ENCODE results near the gene C6orf89.

C6orf89 gene

DNA sequence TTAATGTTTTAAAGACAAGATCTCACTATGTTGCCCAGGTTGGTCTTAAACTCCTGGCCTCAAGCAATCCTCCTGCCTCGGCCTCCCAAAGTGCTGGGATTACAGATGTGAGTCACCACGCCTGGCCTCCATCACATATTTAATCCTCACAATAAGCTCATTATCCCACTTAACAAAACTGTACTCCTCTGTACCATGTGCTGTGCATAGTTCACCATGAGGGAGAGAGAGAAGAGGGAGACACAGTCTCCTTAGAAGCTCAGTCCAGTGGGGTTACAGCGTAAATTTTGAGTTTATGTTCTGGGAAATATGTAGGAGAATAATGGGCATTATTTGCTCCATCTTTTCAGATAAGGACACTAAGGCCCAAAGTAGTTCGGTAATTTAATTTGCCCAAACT is 38.6 kb upstream of the C6orf89 start:
- Histone ChIP-seq H4K8ac (ENCODE audit: low read length) (no peak overlapping the region), H2BK5ac (ENCODE audit: low read depth, low read length, poor library complexity, severe bottlenecking) (no peak overlapping the region), H4K91ac (ENCODE audit: low read length) (no peak overlapping the region), H3K4ac (ENCODE audit: low read depth in 1 of 2, low read length in 2 of 2) (no peak overlapping the region), H3K4me2 (ENCODE audit: low read length, poor library complexity, severe bottlenecking) (no peak overlapping the region), H2BK120ac (ENCODE audit: low read depth, low read length) (no peak overlapping the region), H2AFZ (ENCODE audit: low read depth, low read length) (no peak overlapping the region), H3K4me1 (ENCODE audit: control insufficient read depth, insufficient read depth, low read depth, low read length) (peaks cover 7% of the 10 kb centered on the region), H2AK5ac (ENCODE audit: low read length, severe bottlenecking) (no peak overlapping the region), H2BK12ac (ENCODE audit: low read length in 2 of 2) (no peak overlapping the region), H2BK15ac (ENCODE audit: low read depth, poor library complexity, severe bottlenecking) (no peak overlapping the region), H3K36me3 (ENCODE audit: control insufficient read depth in 1 of 2, insufficient read depth in 2 of 2, low read depth in 1 of 2, low read length in 2 of 2) (no peaks in the 10 kb centered on the region), H3K27ac (ENCODE audit: low read length, poor library complexity, severe bottlenecking) (no peak overlapping the region), H3K23ac (ENCODE audit: low read length in 2 of 2) (no peak overlapping the region), H3K14ac (ENCODE audit: low read length in 2 of 2) (no peak overlapping the region), H3K79me1 (replicated peaks; ENCODE audit: low read length, poor library complexity, severe bottlenecking) (no peaks in the 10 kb centered on the region), H3K27me3 (ENCODE audit: control insufficient read depth in 1 of 2, insufficient read depth in 1 of 2, low read length in 2 of 2) (peaks cover 10 to 45% of the 10 kb centered on the region in 2 experiments), H3K9ac (ENCODE audit: low read length) (no peak overlapping the region), H3K4me3 (ENCODE audit: insufficient read depth in 1 of 2, low read depth in 1 of 2, low read length in 2 of 2) (no peak overlapping the region), H3K18ac (ENCODE audit: low read depth in 1 of 2, low read length in 2 of 2) (no peak overlapping the region), H3K9me3 (ENCODE audit: control insufficient read depth, low read length) (no peaks in the 10 kb centered on the region)
- 91% methylated on average over 3 of the region's 4 CpGs for WGBS
- DNase-seq, result no peak

DNA sequence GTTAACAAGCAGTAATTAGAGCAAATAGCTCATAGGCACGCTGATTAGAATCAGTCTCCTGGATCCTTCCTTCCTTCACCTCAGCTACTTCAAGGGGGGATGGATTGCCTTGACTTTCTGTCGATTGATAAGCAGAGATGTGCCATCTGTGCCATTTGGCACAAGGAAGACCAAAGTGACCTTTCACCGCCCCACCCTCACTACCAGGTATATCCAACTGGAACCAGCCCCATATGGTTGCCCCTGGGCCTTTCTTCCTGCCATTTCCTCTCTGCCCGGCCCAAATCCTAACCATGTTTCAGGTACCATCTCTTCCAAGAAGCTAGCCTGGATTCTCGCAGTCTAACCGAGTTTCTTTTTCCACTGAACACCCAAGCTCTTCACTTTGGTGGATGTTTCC is 37.8 kb upstream of the C6orf89 start:
- Histone ChIP-seq H2BK15ac (ENCODE audit: low read depth, poor library complexity, severe bottlenecking) (no peak overlapping the region), H2AFZ (ENCODE audit: low read depth, low read length) (no peak overlapping the region), H3K27ac (ENCODE audit: low read length, poor library complexity, severe bottlenecking) (no peak overlapping the region), H3K14ac (ENCODE audit: low read length in 2 of 2) (no peak overlapping the region), H3K9me3 (ENCODE audit: control insufficient read depth, low read length) (no peaks in the 10 kb centered on the region), H3K4ac (ENCODE audit: low read depth in 1 of 2, low read length in 2 of 2) (no peak overlapping the region), H3K18ac (ENCODE audit: low read depth in 1 of 2, low read length in 2 of 2) (peak overlapping the region in 1 of 2 experiments; percentile 23), H3K36me3 (ENCODE audit: control insufficient read depth in 1 of 2, insufficient read depth in 2 of 2, low read depth in 1 of 2, low read length in 2 of 2) (no peaks in the 10 kb centered on the region), H3K23ac (ENCODE audit: low read length in 2 of 2) (no peak overlapping the region), H4K8ac (ENCODE audit: low read length) (peak overlapping the region; percentile 10), H4K91ac (ENCODE audit: low read length) (no peak overlapping the region), H3K4me1 (ENCODE audit: control insufficient read depth, insufficient read depth, low read depth, low read length) (peaks cover 10% of the 10 kb centered on the region), H3K4me2 (ENCODE audit: low read length, poor library complexity, severe bottlenecking) (no peak overlapping the region), H3K79me1 (replicated peaks; ENCODE audit: low read length, poor library complexity, severe bottlenecking) (no peaks in the 10 kb centered on the region), H2AK5ac (ENCODE audit: low read length, severe bottlenecking) (peak overlapping the region; percentile 40), H2BK120ac (ENCODE audit: low read depth, low read length) (no peak overlapping the region), H2BK5ac (ENCODE audit: low read depth, low read length, poor library complexity, severe bottlenecking) (no peak overlapping the region), H3K4me3 (ENCODE audit: insufficient read depth in 1 of 2, low read depth in 1 of 2, low read length in 2 of 2) (no peak overlapping the region), H2BK12ac (ENCODE audit: low read length in 2 of 2) (peak overlapping the region in 1 of 2 experiments; percentile 64), H3K27me3 (ENCODE audit: control insufficient read depth in 1 of 2, insufficient read depth in 1 of 2, low read length in 2 of 2) (peaks cover 10 to 40% of the 10 kb centered on the region in 2 experiments), H3K9ac (ENCODE audit: low read length) (no peak overlapping the region)
- 99% methylated on average over 6 of the region's 6 CpGs for WGBS
- no peak for DNase-seq

DNA sequence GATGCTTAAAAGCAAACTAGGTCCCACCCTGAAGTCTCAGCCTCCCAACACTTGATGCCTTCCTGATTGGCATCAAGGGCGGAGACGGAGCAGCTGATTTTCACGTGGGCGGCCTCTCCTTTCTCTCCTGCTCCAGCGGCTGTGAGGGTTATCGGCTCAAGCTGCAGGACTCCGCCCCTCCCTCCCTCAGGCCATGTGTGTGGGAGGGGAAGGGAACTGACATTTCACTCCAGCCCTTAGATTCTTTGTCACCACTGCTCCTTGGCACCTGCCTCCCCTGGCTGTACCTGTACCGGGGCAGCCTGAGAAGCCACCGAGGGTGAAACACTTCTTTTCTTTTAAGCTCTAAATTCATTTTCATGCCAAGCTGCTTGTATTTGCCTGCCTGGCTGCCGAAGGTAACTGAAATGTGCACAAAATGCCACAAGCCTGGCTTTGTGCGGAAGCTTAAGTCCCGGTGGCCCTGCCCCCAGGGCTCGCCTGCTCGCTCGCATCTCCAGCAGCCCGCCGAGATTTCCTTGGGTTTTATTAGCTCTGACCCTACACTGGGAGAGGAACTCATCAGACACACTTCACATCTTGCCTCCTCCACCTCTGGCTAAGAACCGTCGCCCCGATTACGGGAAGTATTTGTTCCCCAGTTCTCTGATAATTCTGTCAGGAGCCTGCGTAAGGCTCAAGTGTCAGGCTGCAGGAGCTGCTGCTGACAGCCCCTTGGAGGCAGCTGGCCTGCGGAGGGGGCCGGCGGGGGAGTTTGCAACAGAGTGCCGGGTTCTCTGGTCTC is 36.9 kb upstream of the C6orf89 start:
- Histone ChIP-seq H2AK5ac (ENCODE audit: low read length, severe bottlenecking) (no peak overlapping the region), H3K9me3 (ENCODE audit: control insufficient read depth, low read length) (no peaks in the 10 kb centered on the region), H3K36me3 (ENCODE audit: control insufficient read depth in 1 of 2, insufficient read depth in 2 of 2, low read depth in 1 of 2, low read length in 2 of 2) (no peaks in the 10 kb centered on the region), H2BK15ac (ENCODE audit: low read depth, poor library complexity, severe bottlenecking) (no peak overlapping the region), H2BK5ac (ENCODE audit: low read depth, low read length, poor library complexity, severe bottlenecking) (no peak overlapping the region), H2BK12ac (ENCODE audit: low read length in 2 of 2) (no peak overlapping the region), H3K4me2 (ENCODE audit: low read length, poor library complexity, severe bottlenecking) (peak overlapping the region; percentile 83), H3K4me1 (ENCODE audit: control insufficient read depth, insufficient read depth, low read depth, low read length) (peaks cover 12% of the 10 kb centered on the region), H3K27me3 (ENCODE audit: control insufficient read depth in 1 of 2, insufficient read depth in 1 of 2, low read length in 2 of 2) (peaks cover 10 to 35% of the 10 kb centered on the region in 2 experiments), H3K18ac (ENCODE audit: low read depth in 1 of 2, low read length in 2 of 2) (peak overlapping the region in 1 of 2 experiments; percentile 40), H4K91ac (ENCODE audit: low read length) (no peak overlapping the region), H3K9ac (ENCODE audit: low read length) (no peak overlapping the region), H3K27ac (ENCODE audit: low read length, poor library complexity, severe bottlenecking) (peak overlapping the region; percentile 13), H3K14ac (ENCODE audit: low read length in 2 of 2) (no peak overlapping the region), H2AFZ (ENCODE audit: low read depth, low read length) (no peak overlapping the region), H3K23ac (ENCODE audit: low read length in 2 of 2) (no peak overlapping the region), H2BK120ac (ENCODE audit: low read depth, low read length) (no peak overlapping the region), H4K8ac (ENCODE audit: low read length) (peak overlapping the region; percentile 64), H3K79me1 (replicated peaks; ENCODE audit: low read length, poor library complexity, severe bottlenecking) (no peaks in the 10 kb centered on the region), H3K4me3 (ENCODE audit: insufficient read depth in 1 of 2, low read depth in 1 of 2, low read length in 2 of 2) (no peak overlapping the region), H3K4ac (ENCODE audit: low read depth in 1 of 2, low read length in 2 of 2) (no peak overlapping the region)
- DNase-seq, result no peak
- WGBS, result 25% methylated on average over 21 of the region's 26 CpGs

DNA sequence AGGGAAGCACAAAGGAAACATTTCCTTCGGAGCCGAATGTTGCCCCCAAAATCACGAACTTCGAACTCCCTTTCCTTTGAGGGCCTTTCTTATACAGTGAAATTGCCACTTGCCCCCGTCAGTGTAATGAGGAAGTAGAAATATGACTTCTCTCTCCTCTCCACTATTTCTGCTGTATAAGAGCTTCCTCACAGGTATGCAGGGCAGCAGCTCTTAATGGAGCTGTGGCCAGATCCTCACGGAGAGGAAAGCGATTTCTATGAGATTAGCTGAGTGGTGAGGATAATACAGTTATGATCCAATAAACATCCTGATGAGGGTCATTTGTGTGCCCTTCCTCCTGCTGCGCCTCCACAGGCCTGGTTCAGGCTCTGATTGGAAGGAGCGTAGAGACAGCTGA is 35.7 kb upstream of the C6orf89 start:
- H2AK5ac ChIP-seq (ENCODE audit: low read length, severe bottlenecking), result peak overlapping the region; percentile 78
- peak overlapping the region in 1 of 2 experiments; percentile 49 for H3K23ac ChIP-seq (ENCODE audit: low read length in 2 of 2)
- H2BK15ac ChIP-seq (ENCODE audit: low read depth, poor library complexity, severe bottlenecking), result no peak overlapping the region
- no peaks in the 10 kb centered on the region for H3K9me3 ChIP-seq (ENCODE audit: control insufficient read depth, low read length)
- H2AFZ ChIP-seq (ENCODE audit: low read depth, low read length), result no peak overlapping the region
- peak overlapping the region; percentile 58 for H4K8ac ChIP-seq (ENCODE audit: low read length)
- H3K4me1 ChIP-seq (ENCODE audit: control insufficient read depth, insufficient read depth, low read depth, low read length), result peaks cover 12% of the 10 kb centered on the region
- DNase-seq, result no peak
- no peak overlapping the region for H2BK120ac ChIP-seq (ENCODE audit: low read depth, low read length)
- no peak overlapping the region for H3K4ac ChIP-seq (ENCODE audit: low read depth in 1 of 2, low read length in 2 of 2)
- H2BK5ac ChIP-seq (ENCODE audit: low read depth, low read length, poor library complexity, severe bottlenecking), result no peak overlapping the region
- H3K18ac ChIP-seq (ENCODE audit: low read depth in 1 of 2, low read length in 2 of 2), result no peak overlapping the region
- WGBS, result 98% methylated on average over 9 of the region's 9 CpGs
- no peaks in the 10 kb centered on the region for H3K79me1 ChIP-seq (replicated peaks; ENCODE audit: low read length, poor library complexity, severe bottlenecking)
- H3K9ac ChIP-seq (ENCODE audit: low read length), result no peak overlapping the region
- H3K36me3 ChIP-seq (ENCODE audit: control insufficient read depth in 1 of 2, insufficient read depth in 2 of 2, low read depth in 1 of 2, low read length in 2 of 2), result peaks cover 2 to 3% of the 10 kb centered on the region in 2 experiments
- H3K4me3 ChIP-seq (ENCODE audit: insufficient read depth in 1 of 2, low read depth in 1 of 2, low read length in 2 of 2), result no peak overlapping the region
- peak overlapping the region; percentile 44 for H4K91ac ChIP-seq (ENCODE audit: low read length)
- peaks cover 6 to 25% of the 10 kb centered on the region in 2 experiments for H3K27me3 ChIP-seq (ENCODE audit: control insufficient read depth in 1 of 2, insufficient read depth in 1 of 2, low read length in 2 of 2)
- no peak overlapping the region for H2BK12ac ChIP-seq (ENCODE audit: low read length in 2 of 2)
- H3K14ac ChIP-seq (ENCODE audit: low read length in 2 of 2), result no peak overlapping the region
- H3K27ac ChIP-seq (ENCODE audit: low read length, poor library complexity, severe bottlenecking), result no peak overlapping the region
- H3K4me2 ChIP-seq (ENCODE audit: low read length, poor library complexity, severe bottlenecking), result no peak overlapping the region
